ENCODE measurements around the gene GNGT2. TPM values are rescaled to one million over a fixed set of nuclear protein-coding genes. Genes with fewer than 3 reads are reported as not detected.

GNGT2 gene
- total RNA-seq (1 to 10 TPM; 2.9 to 3.3 TPM), polyA plus RNA-seq (1 to 10 TPM; 6.9 to 8.2 TPM)

DNA sequence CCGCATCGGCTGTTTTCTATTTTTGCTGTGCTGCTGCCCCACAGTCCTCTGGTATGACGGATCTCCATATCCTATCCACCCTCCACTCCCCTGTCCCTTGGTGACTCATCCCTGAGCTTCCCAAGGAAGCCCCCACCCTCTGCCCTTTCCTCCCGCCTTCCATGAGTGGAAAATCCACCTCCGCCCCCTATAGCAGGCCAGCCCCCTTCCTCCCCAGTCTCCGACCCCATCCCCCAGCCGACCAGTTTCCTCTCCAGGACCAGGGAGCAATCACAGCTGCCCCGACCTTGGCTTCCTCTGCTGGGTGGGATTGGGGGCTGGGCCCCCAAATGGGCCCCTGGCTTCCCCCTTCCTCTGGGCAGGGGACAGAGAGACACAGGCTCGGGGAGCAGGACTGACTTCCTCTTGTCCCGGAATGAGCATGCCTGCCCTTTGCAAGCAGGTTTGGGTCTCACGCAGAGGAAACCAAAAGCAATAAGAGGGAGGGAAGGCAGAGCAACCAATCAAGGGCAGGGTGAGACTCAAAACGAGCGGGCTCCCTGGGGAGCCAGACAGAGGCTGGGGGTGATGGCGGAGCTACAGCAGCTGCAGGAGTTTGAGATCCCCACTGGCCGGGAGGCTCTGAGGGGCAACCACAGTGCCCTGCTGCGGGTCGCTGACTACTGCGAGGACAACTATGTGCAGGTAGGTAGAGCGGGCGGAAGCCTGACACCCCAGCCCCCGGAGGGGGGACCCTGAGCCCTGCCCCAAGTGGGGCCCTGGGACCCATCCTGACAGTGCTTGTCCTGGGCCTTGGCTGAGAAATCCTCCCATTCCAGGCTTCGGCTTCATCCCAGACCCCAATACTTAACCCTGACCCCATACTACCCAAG lies at the start of gene GNGT2, which contains the start of gene ABI3:
GNGT2 (minus strand) TSS at position 417 of the 872 bp plus-strand sequence. CDS start 3,152 bp downstream, outside the sequence.
ABI3 (plus strand) TSS at position 550 of the 872 bp plus-strand sequence; CDS start at position 568, 18 bp downstream.
- Mint-ChIP-seq H3K4me1 (peaks cover 47 to 72% (median 62%) of the 10 kb centered on the region in 4 donors), H3K27ac (peak within 1 kb of the TSS; percentile 56 to 95 (median 91)), H3K36me3 (peaks cover 0 to 11% of the 10 kb centered on the region in 2 donors), H3K4me3 (peak within 1 kb of the TSS; percentile 92 to 98 (median 96)), H3K27me3 (no peaks in the 10 kb centered on the region), H3K9me3 (no peaks in the 10 kb centered on the region)
- H3K9me3 ChIP-seq (ENCODE audit: control insufficient read depth in 1 of 2, low read length in 2 of 2): no peaks in the 10 kb centered on the region
- DNase-seq: peak; percentile 58 to 71 (median 68)
- H3K4me1 ChIP-seq (ENCODE audit: insufficient read depth, low read length): peaks cover 71% of the 10 kb centered on the region
- no peaks in the 10 kb centered on the region for H3K27me3 ChIP-seq (ENCODE audit: insufficient read depth, low read length)
- CTCF ChIA-PET (ENCODE audit: partially characterized antibody): interaction anchor here (1.7 to 2.8 kb wide), 3 partner anchors 9 to 18 kb away, joined by 4 to 13 read pairs (median 4); no protein-coding TSS in a partner anchor
- peak within 1 kb of the TSS; percentile 77 to 89 for H3K4me3 ChIP-seq (ENCODE audit: low read length in 2 of 2)
- intact Hi-C loops (cut with micrococcal nuclease): loop anchor here (1.0 kb wide), 2 partner anchors 8 to 17 kb away; no protein-coding TSS in a partner anchor
- H3K27ac ChIP-seq (ENCODE audit: low read depth, low read length): peak within 1 kb of the TSS; percentile 65
- POLR2A ChIA-PET (ENCODE audit: partially characterized antibody): interaction anchor here (1.2 to 12.1 kb wide), 9 partner anchors 8 to 20 kb away, joined by 3 to 169 read pairs (median 6); partner anchors contain the start of gene PHOSPHO1
- no peaks in the 10 kb centered on the region for H3K36me3 ChIP-seq (ENCODE audit: insufficient read depth, low read length)

GRCh38 chr17:49259663-49260010 lies 49.3 kb upstream of the GNGT2 start:
- no peaks in the 10 kb centered on the region for H3K36me3 Mint-ChIP-seq
- H3K4me1 Mint-ChIP-seq: peaks cover 4 to 8% (median 6%) of the 10 kb centered on the region in 4 donors
- intact Hi-C loops (cut with micrococcal nuclease): no loop called here
- Histone ChIP-seq H3K27ac (ENCODE audit: low read depth, low read length) (no peak overlapping the region), H3K4me1 (ENCODE audit: insufficient read depth, low read length) (peaks cover 11% of the 10 kb centered on the region), H3K9me3 (ENCODE audit: control insufficient read depth in 1 of 2, low read length in 2 of 2) (no peaks in the 10 kb centered on the region), H3K36me3 (ENCODE audit: insufficient read depth, low read length) (no peaks in the 10 kb centered on the region), H3K27me3 (ENCODE audit: insufficient read depth, low read length) (no peaks in the 10 kb centered on the region), H3K4me3 (ENCODE audit: low read length in 2 of 2) (peak overlapping the region in 1 of 2 donors; percentile 40)
- POLR2A ChIA-PET (ENCODE audit: partially characterized antibody): no interaction called here
- no peak overlapping the region for H3K27ac Mint-ChIP-seq
- CTCF ChIA-PET (ENCODE audit: partially characterized antibody): interaction anchor here (2.0 kb wide), 1 partner anchor 80 kb away, joined by 8 read pairs; no protein-coding TSS in a partner anchor
- H3K4me3 Mint-ChIP-seq: peak overlapping the region; percentile 81 to 89 (median 86)
- DNase-seq: no peak
- no peaks in the 10 kb centered on the region for H3K9me3 Mint-ChIP-seq
- H3K27me3 Mint-ChIP-seq: peaks cover 3 to 5% of the 10 kb centered on the region in 2 donors

DNA sequence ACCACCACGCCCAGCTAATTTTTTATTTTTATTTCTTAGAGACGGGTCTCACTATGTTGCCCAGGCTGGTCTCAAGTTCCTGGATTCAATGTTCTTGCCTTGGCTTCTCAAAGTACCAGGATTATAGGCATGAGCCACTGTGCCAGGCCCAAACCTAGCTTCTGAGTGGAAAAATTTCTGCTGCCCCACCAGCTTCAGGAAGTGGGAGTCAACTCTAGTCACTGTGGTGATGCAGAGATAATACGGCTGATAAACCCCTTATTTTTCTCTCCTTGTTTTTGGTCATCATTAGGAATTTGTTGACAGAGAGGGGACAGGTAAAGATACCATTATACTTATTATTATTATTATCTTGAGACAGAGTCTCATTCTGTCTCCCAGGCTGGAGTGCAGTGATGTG lies 48.0 kb upstream of the GNGT2 start:
- peaks cover 11% of the 10 kb centered on the region for H3K4me1 ChIP-seq (ENCODE audit: insufficient read depth, low read length)
- no peak for DNase-seq
- no peaks in the 10 kb centered on the region for H3K9me3 ChIP-seq (ENCODE audit: control insufficient read depth in 1 of 2, low read length in 2 of 2)
- Mint-ChIP-seq H3K27ac (no peak overlapping the region), H3K36me3 (no peaks in the 10 kb centered on the region), H3K4me1 (peaks cover 4 to 8% (median 6%) of the 10 kb centered on the region in 4 donors), H3K27me3 (peaks cover 0 to 5% of the 10 kb centered on the region in 2 donors), H3K4me3 (peak overlapping the region in 3 of 8 donors; percentile 5 to 81 (median 20)), H3K9me3 (no peaks in the 10 kb centered on the region)
- ChIA-PET CTCF (ENCODE audit: partially characterized antibody) (interaction anchor here (2.0 kb wide), 1 partner anchor 79 kb away, joined by 8 read pairs; no protein-coding TSS in a partner anchor), POLR2A (ENCODE audit: partially characterized antibody) (no interaction called here)
- no peaks in the 10 kb centered on the region for H3K27me3 ChIP-seq (ENCODE audit: insufficient read depth, low read length)
- intact Hi-C loops (cut with micrococcal nuclease): no loop called here
- H3K4me3 ChIP-seq (ENCODE audit: low read length in 2 of 2): no peak overlapping the region
- no peaks in the 10 kb centered on the region for H3K36me3 ChIP-seq (ENCODE audit: insufficient read depth, low read length)
- H3K27ac ChIP-seq (ENCODE audit: low read depth, low read length): no peak overlapping the region

DNA sequence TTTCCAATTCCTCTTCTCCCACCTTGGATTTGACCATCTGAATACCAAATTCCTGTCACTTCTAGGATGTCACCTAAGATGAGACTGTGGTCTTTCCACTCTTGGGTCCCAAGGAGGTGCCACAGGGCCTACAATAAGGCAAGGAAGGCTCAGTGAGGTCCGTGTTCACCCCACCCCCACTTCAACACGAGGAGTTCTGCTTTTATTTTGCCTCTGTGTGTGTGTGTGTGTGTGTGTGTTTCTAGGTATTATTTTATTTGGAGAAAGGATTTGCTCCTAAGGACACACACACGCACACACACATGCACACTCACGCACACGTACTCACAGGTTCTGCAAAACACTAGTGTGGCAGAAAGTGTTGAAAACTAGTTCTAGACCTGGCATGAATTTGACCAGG lies 44.8 kb upstream of the GNGT2 start:
- no peaks in the 10 kb centered on the region for H3K36me3 ChIP-seq (ENCODE audit: insufficient read depth, low read length)
- no peak overlapping the region for H3K4me3 ChIP-seq (ENCODE audit: low read length in 2 of 2)
- ChIA-PET CTCF (ENCODE audit: partially characterized antibody) (interaction anchor here (1.1 kb wide), 1 partner anchor 7 kb away, joined by 3 read pairs; no protein-coding TSS in a partner anchor), POLR2A (ENCODE audit: partially characterized antibody) (no interaction called here)
- DNase-seq: no peak
- intact Hi-C loops (cut with micrococcal nuclease): no loop called here
- no peaks in the 10 kb centered on the region for H3K27me3 ChIP-seq (ENCODE audit: insufficient read depth, low read length)
- H3K36me3 Mint-ChIP-seq: no peaks in the 10 kb centered on the region
- no peaks in the 10 kb centered on the region for H3K27me3 Mint-ChIP-seq
- no peak overlapping the region for H3K27ac Mint-ChIP-seq
- peaks cover 6% of the 10 kb centered on the region for H3K4me1 ChIP-seq (ENCODE audit: insufficient read depth, low read length)
- no peaks in the 10 kb centered on the region for H3K9me3 Mint-ChIP-seq
- no peak overlapping the region for H3K27ac ChIP-seq (ENCODE audit: low read depth, low read length)
- H3K4me3 Mint-ChIP-seq: no peak overlapping the region
- H3K9me3 ChIP-seq (ENCODE audit: control insufficient read depth in 1 of 2, low read length in 2 of 2): no peaks in the 10 kb centered on the region
- H3K4me1 Mint-ChIP-seq: no peaks in the 10 kb centered on the region

DNA sequence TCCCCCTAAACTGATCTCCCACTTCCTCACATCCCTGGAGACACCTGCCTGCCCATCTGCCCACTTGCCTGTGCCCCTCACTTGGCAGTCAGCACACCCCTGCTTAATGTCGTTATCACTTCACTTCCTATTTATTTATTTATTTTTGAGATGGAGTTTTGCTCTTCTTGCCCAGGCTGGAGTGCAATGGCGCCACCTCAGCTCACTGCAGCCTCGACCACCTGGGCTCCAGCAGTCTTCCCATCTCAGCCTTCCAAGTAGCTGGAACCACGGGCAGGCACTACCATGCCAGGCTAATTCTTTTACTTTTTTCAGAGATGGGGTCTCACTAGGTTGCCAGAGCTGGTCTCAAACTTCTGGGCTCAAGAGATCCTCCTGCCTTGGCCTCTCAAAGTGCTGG lies 43.7 kb upstream of the GNGT2 start:
- Histone ChIP-seq H3K27ac (ENCODE audit: low read depth, low read length) (no peak overlapping the region), H3K27me3 (ENCODE audit: insufficient read depth, low read length) (no peaks in the 10 kb centered on the region), H3K36me3 (ENCODE audit: insufficient read depth, low read length) (no peaks in the 10 kb centered on the region), H3K9me3 (ENCODE audit: control insufficient read depth in 1 of 2, low read length in 2 of 2) (no peaks in the 10 kb centered on the region), H3K4me1 (ENCODE audit: insufficient read depth, low read length) (no peaks in the 10 kb centered on the region), H3K4me3 (ENCODE audit: low read length in 2 of 2) (no peak overlapping the region)
- DNase-seq: no peak
- ChIA-PET POLR2A (ENCODE audit: partially characterized antibody) (interaction anchor here (0.6 kb wide), 1 partner anchor 101 kb away, joined by 3 read pairs; no protein-coding TSS in a partner anchor), CTCF (ENCODE audit: partially characterized antibody) (interaction anchor here (1.1 kb wide), 1 partner anchor 9 kb away, joined by 3 read pairs; no protein-coding TSS in a partner anchor)
- H3K27me3 Mint-ChIP-seq: peaks cover 0 to 2% of the 10 kb centered on the region in 2 donors
- no peak overlapping the region for H3K4me3 Mint-ChIP-seq
- no peaks in the 10 kb centered on the region for H3K9me3 Mint-ChIP-seq
- H3K4me1 Mint-ChIP-seq: no peaks in the 10 kb centered on the region
- H3K36me3 Mint-ChIP-seq: no peaks in the 10 kb centered on the region
- intact Hi-C loops (cut with micrococcal nuclease): no loop called here
- peak overlapping the region in 2 of 7 donors; percentile 55 to 62 for H3K27ac Mint-ChIP-seq

- Histone ChIP-seq H3K9me3 (ENCODE audit: control insufficient read depth in 1 of 2, low read length in 2 of 2) (no peaks in the 10 kb centered on the region), H3K27me3 (ENCODE audit: insufficient read depth, low read length) (no peaks in the 10 kb centered on the region), H3K4me1 (ENCODE audit: insufficient read depth, low read length) (no peaks in the 10 kb centered on the region), H3K27ac (ENCODE audit: low read depth, low read length) (no peak overlapping the region), H3K36me3 (ENCODE audit: insufficient read depth, low read length) (no peaks in the 10 kb centered on the region), H3K4me3 (ENCODE audit: low read length in 2 of 2) (no peak overlapping the region)
- Mint-ChIP-seq H3K27me3 (peaks cover 2% of the 10 kb centered on the region in 2 donors), H3K9me3 (no peaks in the 10 kb centered on the region), H3K27ac (no peak overlapping the region), H3K4me1 (no peaks in the 10 kb centered on the region), H3K36me3 (no peaks in the 10 kb centered on the region), H3K4me3 (no peak overlapping the region)
- intact Hi-C loops (cut with micrococcal nuclease): no loop called here
- CTCF ChIA-PET (ENCODE audit: partially characterized antibody): no interaction called here
- DNase-seq: no peak
- POLR2A ChIA-PET (ENCODE audit: partially characterized antibody): no interaction called here
Measured at GRCh38 chr17:49252148-49252695, 41.8 kb upstream of the GNGT2 start.
